GM18907 (cell line): Measurements from ENCODE around the gene CD247.
A peak's percentile ranks its signal among the peaks of the same experiment; 100 is the strongest.
"Not testable (repeated sequence)": the region's sequence is repeated elsewhere in the genome, so short reads cannot be mapped to it uniquely, and the experiment has no call there.

Experiments
- ATAC-seq: cut with Tn5 transposase; IDR thresholded peaks from one replicate; pipeline ENCODE4 v1.9.1; 2021; ENCODE audit warnings: mild to moderate bottlenecking, moderate library complexity; ENCODE audit not compliant: unreplicated experiment

CD247 gene

GRCh38 chr1:167518331-167518700, at the start of gene CD247:
TSS of gene CD247 (minus strand) at chr1:167518529. CDS start at chr1:167518465, 64 bp downstream.
- no peak for ATAC-seq

- no peak for ATAC-seq
These were observed 49.3 kb upstream of the CD247 start for GRCh38 chr1:167567663-167568062.

- ATAC-seq: no peak
These were observed 48.4 kb upstream of the CD247 start for GRCh38 chr1:167566766-167567165.

GRCh38 chr1:167565922-167566321, 47.6 kb upstream of the CD247 start:
- no peak for ATAC-seq

GRCh38 chr1:167564612-167565270, 46.4 kb upstream of the CD247 start:
- ATAC-seq: no peak

GRCh38 chr1:167563579-167564246, 45.4 kb upstream of the CD247 start:
- ATAC-seq: no peak

GRCh38 chr1:167562702-167563101, 44.4 kb upstream of the CD247 start:
- ATAC-seq: no peak

- no peak for ATAC-seq
These were observed 43.4 kb upstream of the CD247 start for GRCh38 chr1:167561753-167562152.

GRCh38 chr1:167555971-167556714, 37.8 kb upstream of the CD247 start:
- ATAC-seq: no peak

GRCh38 chr1:167555072-167555471, 36.7 kb upstream of the CD247 start:
- ATAC-seq: not testable (repeated sequence)

GRCh38 chr1:167554028-167554779, 35.9 kb upstream of the CD247 start:
- ATAC-seq: peak; percentile 24

- ATAC-seq: peak; percentile 98
These were observed 35.1 kb upstream of the CD247 start, which contains the start of gene CREG1 for GRCh38 chr1:167553136-167554027. TSS of gene CREG1 (minus strand) at chr1:167553762.

- no peak for ATAC-seq
These were observed 33.0 kb upstream of the CD247 start for GRCh38 chr1:167551362-167551761.

- no peak for ATAC-seq
These were observed 30.0 kb upstream of the CD247 start for GRCh38 chr1:167548059-167548932.

- no peak for ATAC-seq
These were observed 28.6 kb upstream of the CD247 start for GRCh38 chr1:167546935-167547334.

GRCh38 chr1:167545349-167545748, 27.0 kb upstream of the CD247 start:
- ATAC-seq: no peak

- ATAC-seq: no peak
These were observed 26.2 kb upstream of the CD247 start for GRCh38 chr1:167544447-167545093.

- ATAC-seq: no peak
These were observed 25.1 kb upstream of the CD247 start for GRCh38 chr1:167543199-167543990.
